HG03064 (cell line): ENCODE results near the gene PRKCA.

Experiments used
- ATAC-seq: cut with Tn5 transposase; IDR thresholded peaks from one replicate; pipeline ENCODE4 v1.9.1; 2021; ENCODE audit warnings: low read depth; ENCODE audit not compliant: unreplicated experiment

Gene PRKCA

GRCh38 chr17:66630828-66631472 is 328.5 kb downstream of the PRKCA start:
- ATAC-seq = no peak

GRCh38 chr17:66632731-66633130 is 330.3 kb downstream of the PRKCA start:
- ATAC-seq = no peak

GRCh38 chr17:66633317-66633965 is 331.0 kb downstream of the PRKCA start:
- no peak for ATAC-seq

GRCh38 chr17:66634193-66634592 is 331.8 kb downstream of the PRKCA start:
- no peak for ATAC-seq

GRCh38 chr17:66635386-66636045 is 333.1 kb downstream of the PRKCA start:
- no peak for ATAC-seq

- no peak for ATAC-seq
Observed at GRCh38 chr17:66636111-66636510, 333.7 kb downstream of the PRKCA start.

GRCh38 chr17:66637491-66637890 is 335.1 kb downstream of the PRKCA start:
- no peak for ATAC-seq

- ATAC-seq = no peak
Observed at GRCh38 chr17:66638707-66639479, 336.5 kb downstream of the PRKCA start.

GRCh38 chr17:66643815-66644710 is 341.6 kb downstream of the PRKCA start:
- no peak for ATAC-seq

GRCh38 chr17:66645259-66645658 is 342.8 kb downstream of the PRKCA start:
- ATAC-seq = no peak

- no peak for ATAC-seq
Observed at GRCh38 chr17:66647391-66647983, 345.1 kb downstream of the PRKCA start.

- ATAC-seq = no peak
Observed at GRCh38 chr17:66649818-66650543, 347.6 kb downstream of the PRKCA start.

GRCh38 chr17:66650544-66650877 is 348.1 kb downstream of the PRKCA start:
- ATAC-seq = no peak

GRCh38 chr17:66652840-66653507 is 350.6 kb downstream of the PRKCA start:
- no peak for ATAC-seq

GRCh38 chr17:66654106-66654740 is 351.8 kb downstream of the PRKCA start:
- ATAC-seq = no peak

- no peak for ATAC-seq
Observed at GRCh38 chr17:66654764-66655163, 352.4 kb downstream of the PRKCA start.

- ATAC-seq = no peak
Observed at GRCh38 chr17:66655461-66655860, 353.0 kb downstream of the PRKCA start.

GRCh38 chr17:66655861-66656260 is 353.4 kb downstream of the PRKCA start:
- ATAC-seq = no peak
